Peyer's patch (tissue), 4 donors: ENCODE measurements around the gene SYTL1. TPM values are rescaled to one million over a fixed set of nuclear protein-coding genes. Genes with fewer than 3 reads are reported as not detected.

Source experiments
- DNase-seq, 3 donors: peaks; one replicate each; pipeline ENCODE4 v3.0.0-alpha.2; 2017 to 2019
- H3K27ac ChIP-seq, 4 donors: fragments of 200-600 bp; sonication (generic); one replicate each; pipeline ENCODE4 v1.5.1; 2016 to 2019
- H3K27me3 ChIP-seq, 2 donors: fragments of 200-600 bp; sonication (generic); one replicate each; pipeline ENCODE4 v1.5.1; 2019
- H3K36me3 ChIP-seq, 3 donors: fragments of 200-600 bp; sonication (generic); one replicate each; pipeline ENCODE4 v1.5.1; 2016 to 2019
- H3K4me1 ChIP-seq, 4 donors: fragments of 200-600 bp; sonication (generic); one replicate each; pipeline ENCODE4 v1.5.1; 2016 to 2019
- H3K4me3 ChIP-seq, 4 donors: fragments of 200-600 bp; sonication (generic); 1 replicate in 3 of 4; 2 replicates in 1 of 4; pipeline ENCODE4 v1.5.1; 2016 to 2019; ENCODE audit warnings: mild to moderate bottlenecking in 1 of 4
- H3K9me3 ChIP-seq, 4 donors: fragments of 200-600 bp; sonication (generic); one replicate each; pipeline ENCODE4 v1.5.1; 2016 to 2019; ENCODE audit warnings: mild to moderate bottlenecking in 1 of 4
- POLR2A ChIP-seq, 2 donors: fragments of 450-650 bp; IDR thresholded peaks; one replicate each; pipeline ENCODE4 v1.5.1; 2017; ENCODE audit warnings: antibody characterized with exemption in 2 of 2, mild to moderate bottlenecking in 2 of 2, moderate library complexity in 2 of 2
- total RNA-seq, 4 donors: library from RNA; depleted of rRNA; stranded (reverse); fragments of >200 nt; gene quantifications; one replicate each; pipeline ENCODE4 v1.1.0, GENCODE V29; 2016
- TF ChIP-seq, protein P1 (sequence below), 6 experiments: fragments of 450-650 bp in 4 of 6; fragments of 200-600 bp in 2 of 6; sonication (generic) in 1 of 6; IDR thresholded peaks; one replicate each; pipeline ENCODE4 v1.5.1; 2017 to 2019; ENCODE audit warnings: antibody characterized with exemption in 6 of 6, mild to moderate bottlenecking in 3 of 6, moderate library complexity in 1 of 6

SYTL1 gene
- total RNA-seq, 4 donors from 2014 or later: 9.0 to 37.1 (median 9.5) TPM

DNA sequence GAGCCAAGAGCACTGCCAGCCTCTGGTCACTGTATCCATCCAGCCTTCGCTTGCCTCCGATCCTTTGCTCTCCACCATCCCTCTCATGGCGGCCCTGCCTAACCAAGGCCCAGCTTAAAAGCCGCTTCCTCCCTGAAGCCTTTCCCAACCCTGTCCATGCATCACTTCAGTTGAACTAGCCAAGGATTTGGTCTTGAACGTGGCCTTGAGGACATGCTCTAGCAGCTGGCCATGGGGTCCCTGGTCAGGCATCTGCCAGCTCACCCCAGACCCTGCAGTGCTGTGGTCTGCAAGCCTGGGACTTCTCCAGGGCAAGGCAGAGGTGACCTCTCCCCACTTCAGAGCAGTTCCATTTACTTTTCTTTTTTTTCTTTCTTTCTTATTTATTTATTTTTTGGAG lies 5.1 kb upstream of the SYTL1 start:
- Histone ChIP-seq H3K27me3 (no peaks in the 10 kb centered on the region), H3K36me3 (peaks cover 0 to 49% (median 0%) of the 10 kb centered on the region in 3 donors), H3K4me3 (no peak overlapping the region)

DNA sequence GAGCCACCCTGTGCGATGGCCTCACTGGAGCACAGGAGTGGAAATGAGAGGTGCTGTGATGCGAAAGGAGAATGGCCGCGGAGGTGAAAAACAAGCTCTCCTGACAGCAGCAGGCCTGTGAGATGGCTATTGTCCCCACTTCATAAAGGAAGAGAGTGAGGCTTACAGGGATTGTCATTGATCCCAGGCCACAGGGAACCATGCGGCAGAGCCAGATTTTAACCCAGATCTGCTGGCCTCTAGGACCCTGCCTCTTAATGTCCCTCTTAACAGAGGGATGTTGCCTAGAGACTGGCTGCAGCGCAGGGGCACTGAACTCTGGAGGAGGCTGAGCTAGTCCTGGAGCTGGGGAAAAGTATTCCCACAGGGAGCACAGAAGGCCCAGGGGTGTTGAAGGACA lies 3.1 kb upstream of the SYTL1 start:
- peaks cover 0 to 29% (median 0%) of the 10 kb centered on the region in 3 donors for H3K36me3 ChIP-seq
- no peaks in the 10 kb centered on the region for H3K27me3 ChIP-seq
- H3K4me1 ChIP-seq: peaks cover 0 to 15% (median 9%) of the 10 kb centered on the region in 4 donors
- TF ChIP-seq POLR2A (IDR thresholded peaks at IDR 0.05): no peak
- no peak overlapping the region for H3K4me3 ChIP-seq
- H3K9me3 ChIP-seq: no peaks in the 10 kb centered on the region
- DNase-seq: no peak
- H3K27ac ChIP-seq: no peak overlapping the region

More for the DNA sequence above, 5.1 kb upstream of the SYTL1 start:
- Histone ChIP-seq H3K4me1 (peaks cover 0 to 10% (median 8%) of the 10 kb centered on the region in 4 donors), H3K9me3 (no peaks in the 10 kb centered on the region), H3K27ac (no peak overlapping the region)
- DNase-seq: no peak
- TF ChIP-seq, protein P1, sequence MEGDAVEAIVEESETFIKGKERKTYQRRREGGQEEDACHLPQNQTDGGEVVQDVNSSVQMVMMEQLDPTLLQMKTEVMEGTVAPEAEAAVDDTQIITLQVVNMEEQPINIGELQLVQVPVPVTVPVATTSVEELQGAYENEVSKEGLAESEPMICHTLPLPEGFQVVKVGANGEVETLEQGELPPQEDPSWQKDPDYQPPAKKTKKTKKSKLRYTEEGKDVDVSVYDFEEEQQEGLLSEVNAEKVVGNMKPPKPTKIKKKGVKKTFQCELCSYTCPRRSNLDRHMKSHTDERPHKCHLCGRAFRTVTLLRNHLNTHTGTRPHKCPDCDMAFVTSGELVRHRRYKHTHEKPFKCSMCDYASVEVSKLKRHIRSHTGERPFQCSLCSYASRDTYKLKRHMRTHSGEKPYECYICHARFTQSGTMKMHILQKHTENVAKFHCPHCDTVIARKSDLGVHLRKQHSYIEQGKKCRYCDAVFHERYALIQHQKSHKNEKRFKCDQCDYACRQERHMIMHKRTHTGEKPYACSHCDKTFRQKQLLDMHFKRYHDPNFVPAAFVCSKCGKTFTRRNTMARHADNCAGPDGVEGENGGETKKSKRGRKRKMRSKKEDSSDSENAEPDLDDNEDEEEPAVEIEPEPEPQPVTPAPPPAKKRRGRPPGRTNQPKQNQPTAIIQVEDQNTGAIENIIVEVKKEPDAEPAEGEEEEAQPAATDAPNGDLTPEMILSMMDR (IDR thresholded peaks at IDR 0.05): no peak
- TF ChIP-seq POLR2A (IDR thresholded peaks at IDR 0.05): no peak

DNA sequence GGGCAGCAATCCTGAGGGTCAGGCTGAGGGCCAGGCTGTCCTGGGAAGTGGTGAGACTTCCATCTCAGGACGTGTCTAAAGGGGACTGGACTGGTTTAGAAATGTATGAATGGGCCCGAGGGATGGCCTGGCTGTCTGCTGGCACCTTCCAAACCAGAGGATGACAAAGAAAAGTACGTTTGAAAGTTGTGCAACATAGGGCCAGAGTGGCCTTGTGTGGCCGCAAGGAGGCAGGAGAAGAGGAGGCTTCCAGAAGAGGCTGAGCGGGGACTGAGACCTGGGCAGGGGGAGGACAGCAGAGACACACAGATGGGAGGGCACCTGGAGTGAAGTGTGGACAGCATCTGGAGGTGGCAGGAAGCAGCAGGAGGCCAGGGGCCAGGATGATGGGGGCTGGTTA lies 2.6 kb upstream of the SYTL1 start:
- Histone ChIP-seq H3K36me3 (peaks cover 0 to 25% (median 0%) of the 10 kb centered on the region in 3 donors), H3K27ac (no peak overlapping the region), H3K4me1 (peaks cover 0 to 15% (median 11%) of the 10 kb centered on the region in 4 donors), H3K9me3 (no peaks in the 10 kb centered on the region), H3K27me3 (no peaks in the 10 kb centered on the region), H3K4me3 (no peak overlapping the region)
- DNase-seq: no peak
- TF ChIP-seq, protein P1 (IDR thresholded peaks at IDR 0.05): no peak
- TF ChIP-seq POLR2A (IDR thresholded peaks at IDR 0.05): no peak

DNA sequence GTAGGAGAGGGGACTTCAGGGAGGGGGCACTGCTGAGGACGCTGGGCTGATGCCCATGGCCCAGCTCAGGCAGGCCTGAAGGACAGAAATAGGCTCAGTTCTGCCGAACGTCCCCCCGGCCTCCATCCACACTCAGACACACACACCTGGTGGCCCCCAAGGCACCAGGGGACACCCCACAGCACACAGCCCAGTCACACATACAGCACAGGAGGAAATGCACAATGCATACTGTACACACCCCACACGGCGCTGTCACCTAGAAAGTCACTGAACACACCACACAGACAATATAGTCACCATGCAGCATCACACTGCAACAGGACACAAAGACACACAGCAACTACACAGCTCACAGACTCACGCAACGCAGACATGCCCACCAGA lies 562 bp downstream of the SYTL1 start:
- H3K4me1 ChIP-seq: peaks cover 0 to 15% (median 11%) of the 10 kb centered on the region in 4 donors
- peak in 2 of 3 donors; percentile 59 to 63 for DNase-seq
- H3K9me3 ChIP-seq: no peaks in the 10 kb centered on the region
- H3K27ac ChIP-seq: peak overlapping the region; percentile 49 to 94 (median 80)
- H3K27me3 ChIP-seq: no peaks in the 10 kb centered on the region
- H3K36me3 ChIP-seq: no peaks in the 10 kb centered on the region
- TF ChIP-seq, protein P1 (IDR thresholded peaks at IDR 0.05): no peak
- no peak for TF ChIP-seq POLR2A (IDR thresholded peaks at IDR 0.05)
- peak overlapping the region; percentile 41 to 63 (median 46) for H3K4me3 ChIP-seq

DNA sequence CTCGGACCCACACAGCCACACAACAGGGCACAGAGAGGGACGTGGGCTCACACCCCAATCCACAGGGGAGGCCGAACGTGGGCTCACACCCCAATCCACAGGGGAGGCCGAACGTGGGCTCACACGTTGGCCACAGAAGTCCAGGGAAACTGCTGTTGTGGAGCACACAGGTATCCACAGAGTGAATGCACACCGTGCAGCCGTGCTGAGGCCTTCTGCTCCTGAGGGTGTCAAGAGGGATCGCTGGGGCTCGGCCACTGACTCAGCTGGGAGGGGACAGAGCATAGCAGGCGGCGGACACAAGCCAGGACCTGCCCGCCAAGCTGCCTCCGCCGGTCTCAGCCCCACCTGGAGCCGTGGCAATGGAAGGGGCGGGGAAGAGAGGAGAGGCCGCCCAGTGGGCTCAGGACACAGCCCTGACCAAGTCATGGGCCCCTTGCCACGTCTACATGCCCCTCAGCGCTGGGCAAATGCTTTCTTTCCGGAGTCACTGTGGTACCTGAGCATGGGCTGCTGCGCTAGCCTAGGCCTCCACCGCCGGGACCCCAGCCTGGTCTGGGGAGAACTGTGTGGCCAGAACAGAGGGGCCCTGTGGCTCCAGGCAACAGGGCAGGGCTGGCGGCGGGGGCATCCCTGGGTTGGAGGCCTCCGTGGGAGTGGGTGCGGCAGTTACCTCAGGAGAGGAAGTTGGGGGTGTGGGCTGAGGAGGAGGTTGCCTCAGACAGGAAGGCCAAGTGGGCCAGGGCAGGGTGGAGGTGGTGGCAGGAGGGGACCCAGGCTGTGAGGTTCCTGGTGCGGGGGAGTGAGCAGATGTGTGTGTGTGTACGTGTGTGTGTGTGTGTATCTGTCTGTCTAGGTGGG lies 1.2 kb downstream of the SYTL1 start:
- peak; percentile 53 to 90 (median 90) for DNase-seq
- peak overlapping the region; percentile 41 to 63 (median 46) for H3K4me3 ChIP-seq
- H3K4me1 ChIP-seq: peaks cover 0 to 15% (median 11%) of the 10 kb centered on the region in 4 donors
- H3K27ac ChIP-seq: peak overlapping the region; percentile 71 to 94 (median 80)
- H3K36me3 ChIP-seq: no peaks in the 10 kb centered on the region
- no peaks in the 10 kb centered on the region for H3K27me3 ChIP-seq
- H3K9me3 ChIP-seq: no peaks in the 10 kb centered on the region
- no peak for TF ChIP-seq POLR2A (IDR thresholded peaks at IDR 0.05)
- TF ChIP-seq, protein P1 (IDR thresholded peaks at IDR 0.05): no peak

DNA sequence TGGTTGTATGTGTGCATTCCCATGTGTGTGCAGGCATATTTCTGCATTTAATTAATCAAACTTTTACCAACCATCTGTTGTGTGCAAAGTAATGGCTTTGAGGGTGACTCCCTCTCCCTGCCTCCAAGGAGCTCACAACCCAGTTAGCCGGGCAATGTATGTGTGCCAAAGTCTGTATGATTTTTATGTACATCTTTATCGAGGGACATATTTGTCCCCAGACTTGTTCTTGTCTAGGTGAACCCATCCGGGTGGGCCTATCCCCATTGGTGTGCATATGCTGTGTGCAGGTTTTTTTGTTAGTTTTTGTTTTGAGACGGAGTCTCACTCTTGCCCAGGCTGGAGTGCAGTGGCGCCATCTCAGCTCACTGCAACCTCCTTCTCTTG lies 1.8 kb downstream of the SYTL1 start:
- peak overlapping the region in 2 of 4 donors; percentile 78 to 94 for H3K27ac ChIP-seq
- DNase-seq: no peak
- no peaks in the 10 kb centered on the region for H3K9me3 ChIP-seq
- no peak for TF ChIP-seq POLR2A (IDR thresholded peaks at IDR 0.05)
- TF ChIP-seq, protein P1 (IDR thresholded peaks at IDR 0.05): no peak
- H3K27me3 ChIP-seq: no peaks in the 10 kb centered on the region
- H3K4me3 ChIP-seq: peak overlapping the region in 2 of 4 donors; percentile 42 to 63
- peaks cover 0 to 17% (median 11%) of the 10 kb centered on the region in 4 donors for H3K4me1 ChIP-seq
- no peaks in the 10 kb centered on the region for H3K36me3 ChIP-seq
